ENCODE measurements around the gene GRIK1.

The GRIK1 gene

GRCh38 chr21:29711236-29711635 lies 228.6 kb downstream of the GRIK1 start:
- DNase-seq = no peak

GRCh38 chr21:29710498-29710897 lies 229.3 kb downstream of the GRIK1 start:
- no peak for DNase-seq

- no peak for DNase-seq
Measured at GRCh38 chr21:29708401-29708800, 231.4 kb downstream of the GRIK1 start.

- DNase-seq = no peak
Measured at GRCh38 chr21:29704719-29705118, 235.1 kb downstream of the GRIK1 start.

- no peak for DNase-seq
Measured at GRCh38 chr21:29701676-29702075, 238.1 kb downstream of the GRIK1 start.

GRCh38 chr21:29697555-29698193 lies 242.1 kb downstream of the GRIK1 start:
- no peak for DNase-seq

GRCh38 chr21:29696937-29697336 lies 242.9 kb downstream of the GRIK1 start:
- no peak for DNase-seq

GRCh38 chr21:29691616-29692491 lies 247.9 kb downstream of the GRIK1 start:
- no peak for DNase-seq

GRCh38 chr21:29689753-29690152 lies 250.0 kb downstream of the GRIK1 start:
- DNase-seq = no peak

GRCh38 chr21:29684106-29684505 lies 255.7 kb downstream of the GRIK1 start:
- DNase-seq = no peak

GRCh38 chr21:29682800-29683199 lies 257.0 kb downstream of the GRIK1 start:
- DNase-seq = no peak

GRCh38 chr21:29680273-29680672 lies 259.5 kb downstream of the GRIK1 start:
- DNase-seq = no peak

GRCh38 chr21:29678626-29679025 lies 261.2 kb downstream of the GRIK1 start:
- no peak for DNase-seq

- DNase-seq = no peak
Measured at GRCh38 chr21:29677326-29677725, 262.5 kb downstream of the GRIK1 start.

- no peak for DNase-seq
Measured at GRCh38 chr21:29676395-29676794, 263.4 kb downstream of the GRIK1 start.

- DNase-seq = no peak
Measured at GRCh38 chr21:29675451-29675850, 264.3 kb downstream of the GRIK1 start.

- no peak for DNase-seq
Measured at GRCh38 chr21:29674343-29674742, 265.5 kb downstream of the GRIK1 start.

- DNase-seq = no peak
Measured at GRCh38 chr21:29673096-29673610, 266.6 kb downstream of the GRIK1 start.

- DNase-seq = no peak
Measured at GRCh38 chr21:29671728-29672127, 268.1 kb downstream of the GRIK1 start.

GRCh38 chr21:29670228-29670627 lies 269.6 kb downstream of the GRIK1 start:
- DNase-seq = no peak

- DNase-seq = no peak
Measured at GRCh38 chr21:29669416-29669815, 270.4 kb downstream of the GRIK1 start.

- no peak for DNase-seq
Measured at GRCh38 chr21:29667651-29668050, 272.1 kb downstream of the GRIK1 start.

- no peak for DNase-seq
Measured at GRCh38 chr21:29664615-29665014, 275.2 kb downstream of the GRIK1 start.

Measured in CD4-positive, alpha-beta T cell treated with Interleukin-1 beta for 1 hour (primary cell).